ENCODE measurements around the gene SCN8A. TPM values are rescaled to one million over a fixed set of nuclear protein-coding genes. Genes with fewer than 3 reads are reported as not detected.

Gene SCN8A
- polyA plus RNA-seq, 2 of the 4 experiments (the other 2 are of a cell fraction) = 1.8 to 4.8 TPM

DNA sequence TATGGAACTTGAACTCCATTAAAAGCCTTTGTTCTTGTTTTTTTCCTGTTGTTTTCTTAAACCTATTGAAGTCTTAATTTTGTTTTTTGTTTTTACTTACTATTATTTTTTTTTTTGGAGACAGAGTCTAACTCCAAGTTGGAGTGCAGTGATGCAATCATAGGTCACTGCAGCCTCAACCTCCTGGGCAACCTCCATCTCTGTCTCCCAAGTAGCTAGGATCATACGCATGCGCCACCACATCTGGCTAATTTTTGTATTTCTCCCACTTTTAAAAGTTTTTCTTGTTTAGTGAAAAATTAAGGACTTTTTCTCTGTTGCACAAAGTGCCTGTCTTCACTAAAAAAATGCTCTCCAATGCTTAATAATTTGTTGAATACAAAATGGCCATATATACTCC, 76.2 kb downstream of the SCN8A start:
- Histone ChIP-seq H3K4me3 (no peak overlapping the region), H3K4me1 (no peaks in the 10 kb centered on the region; the same call in 2 of the 3 replicates), H3K4me2 (no peak overlapping the region), H3K27ac (no peak overlapping the region), H3K9me3 (no peaks in the 10 kb centered on the region)
- ChIA-PET CTCF (no interaction called here), POLR2A (no interaction called here)
- DNase-seq (ENCODE audit: low read depth in 1 of 2, low spot score in 1 of 2) = no peak
- ATAC-seq = no peak
- no peak for FAIRE-seq
- TF ChIP-seq EP300 (IDR thresholded peaks at IDR 0.05) (no peak), EHMT2 (IDR thresholded peaks at IDR 0.05; ENCODE audit: low read depth) (no peak), CBX8 (IDR thresholded peaks at IDR 0.05) (no peak), CHD2 (IDR thresholded peaks at IDR 0.05; ENCODE audit: low read length, partially characterized antibody) (no peak), FOSL2 (IDR thresholded peaks at IDR 0.05) (no peak), FOSL2 (CRISPR knock-in tag; IDR thresholded peaks at IDR 0.05) (no peak), HOXA7 (CRISPR knock-in tag; IDR thresholded peaks at IDR 0.05) (no peak), CHD4 (IDR thresholded peaks at IDR 0.05; ENCODE audit: borderline replicate concordance) (no peak), RAD21 (conservative IDR thresholded peaks at IDR 0.05 in 1 of 2, IDR thresholded peaks at IDR 0.05 in 1 of 2) (no peak), JUNB (IDR thresholded peaks at IDR 0.05) (no peak), ZC3H11A (IDR thresholded peaks at IDR 0.05) (no peak), MAZ (IDR thresholded peaks at IDR 0.05; ENCODE audit: borderline replicate concordance, low read depth, low read length) (no peak), CEBPB (IDR thresholded peaks at IDR 0.05) (no peak), RARB (CRISPR knock-in tag; IDR thresholded peaks at IDR 0.05) (no peak), PHF8 (IDR thresholded peaks at IDR 0.05; ENCODE audit: borderline replicate concordance, low read depth) (no peak)
- TF ChIP-seq, protein P1, sequence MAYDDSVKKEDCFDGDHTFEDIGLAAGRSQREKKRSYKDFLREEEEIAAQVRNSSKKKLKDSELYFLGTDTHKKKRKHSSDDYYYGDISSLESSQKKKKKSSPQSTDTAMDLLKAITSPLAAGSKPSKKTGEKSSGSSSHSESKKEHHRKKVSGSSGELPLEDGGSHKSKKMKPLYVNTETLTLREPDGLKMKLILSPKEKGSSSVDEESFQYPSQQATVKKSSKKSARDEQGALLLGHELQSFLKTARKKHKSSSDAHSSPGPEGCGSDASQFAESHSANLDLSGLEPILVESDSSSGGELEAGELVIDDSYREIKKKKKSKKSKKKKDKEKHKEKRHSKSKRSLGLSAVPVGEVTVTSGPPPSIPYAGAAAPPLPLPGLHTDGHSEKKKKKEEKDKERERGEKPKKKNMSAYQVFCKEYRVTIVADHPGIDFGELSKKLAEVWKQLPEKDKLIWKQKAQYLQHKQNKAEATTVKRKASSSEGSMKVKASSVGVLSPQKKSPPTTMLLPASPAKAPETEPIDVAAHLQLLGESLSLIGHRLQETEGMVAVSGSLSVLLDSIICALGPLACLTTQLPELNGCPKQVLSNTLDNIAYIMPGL (CRISPR knock-in tag; IDR thresholded peaks at IDR 0.05; ENCODE audit: borderline replicate concordance) = no peak
- 98% methylated on average over 2 of the region's 2 CpGs for WGBS (ENCODE audit: missing lambda C conversion rate)

GRCh38 chr12:51669271-51669670, 78.2 kb downstream of the SCN8A start:
- ATAC-seq = no peak
- no peaks in the 10 kb centered on the region for H3K9me3 ChIP-seq
- ChIA-PET POLR2A (no interaction called here), CTCF (interaction anchor here (1.4 kb wide), 1 partner anchor 17 kb away, joined by 3 read pairs; no protein-coding TSS in a partner anchor)
- H3K4me1 ChIP-seq = no peaks in the 10 kb centered on the region
- H3K27ac ChIP-seq = no peak overlapping the region
- FAIRE-seq = no peak
- no peak overlapping the region for H3K4me3 ChIP-seq
- H3K4me2 ChIP-seq = no peak overlapping the region
- WGBS (ENCODE audit: missing lambda C conversion rate) = 94% methylated on average over 2 of the region's 2 CpGs
- TF ChIP-seq RCOR1 (IDR thresholded peaks at IDR 0.05; ENCODE audit: low read depth, low read length) (no peak), ZFP36 (IDR thresholded peaks at IDR 0.05; ENCODE audit: borderline replicate concordance, partially characterized antibody) (no peak), MAZ (IDR thresholded peaks at IDR 0.05; ENCODE audit: borderline replicate concordance, low read depth, low read length) (no peak), HEYL (CRISPR knock-in tag; IDR thresholded peaks at IDR 0.05) (no peak), NFE2L2 (conservative IDR thresholded peaks at IDR 0.05; ENCODE audit: low read length) (no peak), ZNF302 (CRISPR knock-in tag; IDR thresholded peaks at IDR 0.05) (no peak), POLR2A (IDR thresholded peaks at IDR 0.05; ENCODE audit: low read length) (no peak), CBX8 (IDR thresholded peaks at IDR 0.05) (no peak), KDM5A (IDR thresholded peaks at IDR 0.05) (no peak), PHF8 (IDR thresholded peaks at IDR 0.05; ENCODE audit: borderline replicate concordance, low read depth) (no peak), CBX2 (IDR thresholded peaks at IDR 0.05; ENCODE audit: borderline replicate concordance, low read depth) (no peak)
- TF ChIP-seq, protein P1 (CRISPR knock-in tag; IDR thresholded peaks at IDR 0.05; ENCODE audit: borderline replicate concordance) = no peak
- TF ChIP-seq, protein P2, sequence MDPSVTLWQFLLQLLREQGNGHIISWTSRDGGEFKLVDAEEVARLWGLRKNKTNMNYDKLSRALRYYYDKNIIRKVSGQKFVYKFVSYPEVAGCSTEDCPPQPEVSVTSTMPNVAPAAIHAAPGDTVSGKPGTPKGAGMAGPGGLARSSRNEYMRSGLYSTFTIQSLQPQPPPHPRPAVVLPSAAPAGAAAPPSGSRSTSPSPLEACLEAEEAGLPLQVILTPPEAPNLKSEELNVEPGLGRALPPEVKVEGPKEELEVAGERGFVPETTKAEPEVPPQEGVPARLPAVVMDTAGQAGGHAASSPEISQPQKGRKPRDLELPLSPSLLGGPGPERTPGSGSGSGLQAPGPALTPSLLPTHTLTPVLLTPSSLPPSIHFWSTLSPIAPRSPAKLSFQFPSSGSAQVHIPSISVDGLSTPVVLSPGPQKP (IDR thresholded peaks at IDR 0.05; ENCODE audit: low read depth, low read length) = no peak
- DNase-seq (ENCODE audit: low read depth in 1 of 2, low spot score in 1 of 2) = no peak

All from A549 (cell line).